ENCODE data around the gene C1QTNF7.

C1QTNF7 gene

GRCh38 chr4:15444276-15444675 lies 16.4 kb downstream of the C1QTNF7 start:
- Histone ChIP-seq H3K23ac (ENCODE audit: low read depth, low read length, poor library complexity) (no peak overlapping the region), H3K4me2 (ENCODE audit: insufficient read depth, low read length, poor library complexity, severe bottlenecking) (no peak overlapping the region), H2BK5ac (ENCODE audit: low read length) (no peak overlapping the region), H3K4ac (ENCODE audit: low read length) (no peak overlapping the region), H4K8ac (ENCODE audit: low read depth, low read length) (no peak overlapping the region), H3K4me1 (ENCODE audit: control insufficient read depth in 2 of 2, insufficient read depth in 1 of 2, low read depth in 1 of 2, low read length in 2 of 2) (no peaks in the 10 kb centered on the region), H3K14ac (ENCODE audit: low read length) (no peak overlapping the region), H2AFZ (ENCODE audit: low read length) (no peak overlapping the region), H2BK120ac (ENCODE audit: low read depth, low read length) (no peak overlapping the region), H2AK5ac (ENCODE audit: low read depth, low read length) (no peak overlapping the region), H3K9ac (ENCODE audit: low read depth, low read length, poor library complexity) (no peak overlapping the region), H3K18ac (ENCODE audit: low read length) (no peak overlapping the region), H2BK15ac (ENCODE audit: low read length) (no peak overlapping the region), H4K91ac (ENCODE audit: low read depth, low read length, poor library complexity) (no peak overlapping the region), H3K27me3 (ENCODE audit: control insufficient read depth in 3 of 3, insufficient read depth in 3 of 3, low read depth in 1 of 3, low read length in 3 of 3) (no peaks in the 10 kb centered on the region), H3K27ac (replicated peaks; ENCODE audit: low read length) (no peak overlapping the region), H3K9me3 (replicated peaks in 1 of 2; ENCODE audit: control insufficient read depth in 2 of 2, insufficient read depth in 1 of 2, low read depth in 1 of 2, low read length in 2 of 2) (no peaks in the 10 kb centered on the region), H3K79me1 (ENCODE audit: low read depth, low read length) (no peaks in the 10 kb centered on the region), H2BK12ac (ENCODE audit: low read length) (no peak overlapping the region), H3K4me3 (ENCODE audit: low read length in 2 of 2) (no peak overlapping the region), H3K36me3 (replicated peaks in 1 of 2; ENCODE audit: control insufficient read depth in 2 of 2, insufficient read depth in 2 of 2, low read length in 2 of 2) (no peaks in the 10 kb centered on the region)
- no peak for DNase-seq (ENCODE audit: low spot score)
- WGBS, 2 donors (ENCODE audit: extremely low coverage in 2 of 2, insufficient read length in 2 of 2, insufficient replicate concordance in 1 of 2): no CpG with 5 or more reads among the region's 7 CpGs

- H3K27ac ChIP-seq (replicated peaks; ENCODE audit: low read length): no peak overlapping the region
- no peak overlapping the region for H3K9ac ChIP-seq (ENCODE audit: low read depth, low read length, poor library complexity)
These were observed 17.2 kb downstream of the C1QTNF7 start for GRCh38 chr4:15444879-15445547.

GRCh38 chr4:15451181-15451865 lies 23.5 kb downstream of the C1QTNF7 start:
- H4K8ac ChIP-seq (ENCODE audit: low read depth, low read length): no peak overlapping the region
- no peak overlapping the region for H3K23ac ChIP-seq (ENCODE audit: low read depth, low read length, poor library complexity)
- no peaks in the 10 kb centered on the region for H3K79me1 ChIP-seq (ENCODE audit: low read depth, low read length)
- no peak overlapping the region for H3K27ac ChIP-seq (replicated peaks; ENCODE audit: low read length)
- H3K9me3 ChIP-seq (replicated peaks in 1 of 2; ENCODE audit: control insufficient read depth in 2 of 2, insufficient read depth in 1 of 2, low read depth in 1 of 2, low read length in 2 of 2): no peaks in the 10 kb centered on the region
- H3K4me3 ChIP-seq (ENCODE audit: low read length in 2 of 2): no peak overlapping the region
- H3K36me3 ChIP-seq (replicated peaks in 1 of 2; ENCODE audit: control insufficient read depth in 2 of 2, insufficient read depth in 2 of 2, low read length in 2 of 2): no peaks in the 10 kb centered on the region
- H2AFZ ChIP-seq (ENCODE audit: low read length): no peak overlapping the region
- no peak overlapping the region for H2AK5ac ChIP-seq (ENCODE audit: low read depth, low read length)
- no peak overlapping the region for H3K9ac ChIP-seq (ENCODE audit: low read depth, low read length, poor library complexity)
- H3K27me3 ChIP-seq (ENCODE audit: control insufficient read depth in 3 of 3, insufficient read depth in 3 of 3, low read depth in 1 of 3, low read length in 3 of 3): no peaks in the 10 kb centered on the region
- no peak overlapping the region for H3K4me2 ChIP-seq (ENCODE audit: insufficient read depth, low read length, poor library complexity, severe bottlenecking)
- DNase-seq (ENCODE audit: low spot score): no peak
- H3K18ac ChIP-seq (ENCODE audit: low read length): no peak overlapping the region
- no peak overlapping the region for H3K14ac ChIP-seq (ENCODE audit: low read length)
- no peak overlapping the region for H4K91ac ChIP-seq (ENCODE audit: low read depth, low read length, poor library complexity)
- H2BK120ac ChIP-seq (ENCODE audit: low read depth, low read length): no peak overlapping the region
- WGBS, 2 donors (ENCODE audit: extremely low coverage in 2 of 2, insufficient read length in 2 of 2, insufficient replicate concordance in 1 of 2): no CpG with 5 or more reads among the region's 1 CpG
- H2BK12ac ChIP-seq (ENCODE audit: low read length): no peak overlapping the region
- no peaks in the 10 kb centered on the region for H3K4me1 ChIP-seq (ENCODE audit: control insufficient read depth in 2 of 2, insufficient read depth in 1 of 2, low read depth in 1 of 2, low read length in 2 of 2)
- no peak overlapping the region for H2BK5ac ChIP-seq (ENCODE audit: low read length)
- no peak overlapping the region for H3K4ac ChIP-seq (ENCODE audit: low read length)
- H2BK15ac ChIP-seq (ENCODE audit: low read length): no peak overlapping the region

More at GRCh38 chr4:15444879-15445547, 17.2 kb downstream of the C1QTNF7 start:
- Histone ChIP-seq H3K79me1 (ENCODE audit: low read depth, low read length) (no peaks in the 10 kb centered on the region), H3K18ac (ENCODE audit: low read length) (no peak overlapping the region), H3K4me2 (ENCODE audit: insufficient read depth, low read length, poor library complexity, severe bottlenecking) (no peak overlapping the region), H3K27me3 (ENCODE audit: control insufficient read depth in 3 of 3, insufficient read depth in 3 of 3, low read depth in 1 of 3, low read length in 3 of 3) (no peaks in the 10 kb centered on the region), H2AK5ac (ENCODE audit: low read depth, low read length) (no peak overlapping the region), H3K36me3 (replicated peaks in 1 of 2; ENCODE audit: control insufficient read depth in 2 of 2, insufficient read depth in 2 of 2, low read length in 2 of 2) (no peaks in the 10 kb centered on the region), H2BK120ac (ENCODE audit: low read depth, low read length) (no peak overlapping the region), H2BK15ac (ENCODE audit: low read length) (no peak overlapping the region), H3K4me3 (ENCODE audit: low read length in 2 of 2) (no peak overlapping the region), H3K23ac (ENCODE audit: low read depth, low read length, poor library complexity) (no peak overlapping the region), H2BK12ac (ENCODE audit: low read length) (no peak overlapping the region), H4K8ac (ENCODE audit: low read depth, low read length) (no peak overlapping the region), H3K4ac (ENCODE audit: low read length) (no peak overlapping the region), H2BK5ac (ENCODE audit: low read length) (no peak overlapping the region), H3K14ac (ENCODE audit: low read length) (no peak overlapping the region), H2AFZ (ENCODE audit: low read length) (no peak overlapping the region), H3K9me3 (replicated peaks in 1 of 2; ENCODE audit: control insufficient read depth in 2 of 2, insufficient read depth in 1 of 2, low read depth in 1 of 2, low read length in 2 of 2) (no peaks in the 10 kb centered on the region), H3K4me1 (ENCODE audit: control insufficient read depth in 2 of 2, insufficient read depth in 1 of 2, low read depth in 1 of 2, low read length in 2 of 2) (no peaks in the 10 kb centered on the region), H4K91ac (ENCODE audit: low read depth, low read length, poor library complexity) (no peak overlapping the region)
- DNase-seq (ENCODE audit: low spot score): no peak
- no CpG with 5 or more reads among the region's 4 CpGs for WGBS, 2 donors (ENCODE audit: extremely low coverage in 2 of 2, insufficient read length in 2 of 2, insufficient replicate concordance in 1 of 2)

GRCh38 chr4:15451866-15452765 lies 24.3 kb downstream of the C1QTNF7 start:
- no peak overlapping the region for H3K4me2 ChIP-seq (ENCODE audit: insufficient read depth, low read length, poor library complexity, severe bottlenecking)
- H3K4ac ChIP-seq (ENCODE audit: low read length): no peak overlapping the region
- H3K23ac ChIP-seq (ENCODE audit: low read depth, low read length, poor library complexity): no peak overlapping the region
- H3K4me3 ChIP-seq (ENCODE audit: low read length in 2 of 2): no peak overlapping the region
- H3K9me3 ChIP-seq (replicated peaks in 1 of 2; ENCODE audit: control insufficient read depth in 2 of 2, insufficient read depth in 1 of 2, low read depth in 1 of 2, low read length in 2 of 2): no peaks in the 10 kb centered on the region
- no peak for DNase-seq (ENCODE audit: low spot score)
- H2BK5ac ChIP-seq (ENCODE audit: low read length): no peak overlapping the region
- H2AK5ac ChIP-seq (ENCODE audit: low read depth, low read length): no peak overlapping the region
- H2AFZ ChIP-seq (ENCODE audit: low read length): no peak overlapping the region
- no peak overlapping the region for H3K14ac ChIP-seq (ENCODE audit: low read length)
- H3K18ac ChIP-seq (ENCODE audit: low read length): no peak overlapping the region
- no peak overlapping the region for H4K8ac ChIP-seq (ENCODE audit: low read depth, low read length)
- no peak overlapping the region for H3K27ac ChIP-seq (replicated peaks; ENCODE audit: low read length)
- H3K27me3 ChIP-seq (ENCODE audit: control insufficient read depth in 3 of 3, insufficient read depth in 3 of 3, low read depth in 1 of 3, low read length in 3 of 3): no peaks in the 10 kb centered on the region
- no peak overlapping the region for H3K9ac ChIP-seq (ENCODE audit: low read depth, low read length, poor library complexity)
- no peak overlapping the region for H2BK120ac ChIP-seq (ENCODE audit: low read depth, low read length)
- no peaks in the 10 kb centered on the region for H3K4me1 ChIP-seq (ENCODE audit: control insufficient read depth in 2 of 2, insufficient read depth in 1 of 2, low read depth in 1 of 2, low read length in 2 of 2)
- WGBS, 2 donors (ENCODE audit: extremely low coverage in 2 of 2, insufficient read length in 2 of 2, insufficient replicate concordance in 1 of 2): no CpG with 5 or more reads among the region's 4 CpGs
- H2BK15ac ChIP-seq (ENCODE audit: low read length): no peak overlapping the region
- H3K36me3 ChIP-seq (replicated peaks in 1 of 2; ENCODE audit: control insufficient read depth in 2 of 2, insufficient read depth in 2 of 2, low read length in 2 of 2): no peaks in the 10 kb centered on the region
- no peaks in the 10 kb centered on the region for H3K79me1 ChIP-seq (ENCODE audit: low read depth, low read length)
- no peak overlapping the region for H2BK12ac ChIP-seq (ENCODE audit: low read length)
- H4K91ac ChIP-seq (ENCODE audit: low read depth, low read length, poor library complexity): no peak overlapping the region
